Fibroblast of peridontal ligament (primary cell): ENCODE results near the gene RPGRIP1.
A peak's percentile ranks its signal among the peaks of the same experiment; 100 is the strongest.
"Not testable (repeated sequence)": the region's sequence is repeated elsewhere in the genome, so short reads cannot be mapped to it uniquely, and the experiment has no call there.

Experiments used
- DNase-seq: peaks from one replicate; pipeline ENCODE4 v3.0.0-alpha.2; 2010; ENCODE audit errors: extremely low read depth

Gene RPGRIP1

DNA sequence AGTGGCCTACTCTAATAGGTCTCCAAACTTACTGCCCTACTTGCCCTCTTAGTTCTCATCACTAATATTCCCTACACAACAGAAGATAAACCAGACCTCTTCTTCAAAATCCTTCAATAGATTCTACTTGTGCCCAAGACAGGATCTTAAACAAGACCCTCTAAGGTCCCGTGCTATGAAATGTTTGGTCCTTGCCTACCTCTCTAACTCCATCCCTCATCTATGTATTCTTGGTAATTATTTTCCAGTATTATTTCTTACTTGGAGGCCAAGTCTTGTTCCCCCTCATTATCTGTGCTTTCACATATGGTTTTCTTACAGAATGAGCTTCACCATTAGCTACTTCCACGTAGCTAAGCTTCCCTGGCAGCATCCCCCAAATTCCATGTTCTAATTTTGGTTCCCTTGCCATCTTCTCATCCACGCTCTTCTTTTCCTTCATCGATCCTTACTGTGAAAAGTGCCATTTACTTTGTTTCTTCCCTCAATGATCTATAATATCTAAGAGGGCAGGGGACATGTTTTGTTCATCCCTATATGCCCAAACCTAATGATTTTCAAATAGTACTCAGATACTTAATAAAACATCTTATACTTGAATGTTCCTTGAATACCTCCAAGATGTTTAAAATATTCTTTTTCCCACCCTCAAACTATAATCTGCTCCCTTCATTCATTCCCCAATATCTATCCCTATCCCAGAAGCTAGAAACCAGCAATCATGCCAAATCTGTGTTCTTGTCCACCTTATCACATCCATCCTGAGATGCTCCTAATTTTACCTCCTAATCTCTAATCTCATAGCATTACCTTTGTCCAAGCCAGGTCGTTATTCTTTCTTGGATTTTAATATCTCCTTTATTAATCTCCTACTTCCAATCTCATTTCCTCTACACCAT, 20.7 kb upstream of the RPGRIP1 start:
- DNase-seq, result no peak

DNA sequence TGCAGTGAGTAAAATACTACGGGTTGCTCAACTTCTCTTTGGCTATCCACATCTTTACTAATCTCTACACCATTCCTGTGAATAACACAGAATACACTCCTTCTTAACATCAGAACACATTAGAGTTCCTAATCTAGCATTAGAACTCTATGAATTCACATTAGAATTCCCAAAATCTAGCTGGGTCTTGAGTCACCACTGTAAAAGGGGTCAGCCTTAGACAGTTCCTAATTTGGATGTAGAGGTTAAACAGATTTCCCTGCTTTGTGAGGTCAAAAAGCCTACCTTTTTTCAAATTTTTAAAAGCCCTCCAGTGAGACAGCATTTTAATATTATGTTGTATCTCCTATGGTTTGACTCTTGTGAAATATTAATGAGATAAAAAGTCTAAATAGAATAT, 18.1 kb upstream of the RPGRIP1 start:
- no peak for DNase-seq

DNA sequence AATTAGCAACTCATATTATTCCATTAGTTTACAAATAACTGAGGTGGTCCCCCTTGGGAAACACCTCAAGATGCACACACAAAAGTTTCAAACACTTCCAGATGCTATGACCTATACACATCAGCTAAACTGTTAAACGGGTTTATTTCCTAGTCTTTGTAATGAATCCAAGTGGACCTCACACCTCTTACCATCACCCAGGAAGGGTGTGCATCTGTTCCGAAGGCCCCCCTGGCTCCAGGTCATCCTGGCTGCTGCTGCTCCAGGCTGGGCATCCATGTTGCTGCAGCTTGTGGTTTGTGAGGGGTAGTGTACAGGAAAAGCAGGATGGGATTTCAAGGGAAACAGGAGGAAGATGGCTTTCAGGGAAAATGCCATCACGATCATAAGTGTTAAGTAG, 17.5 kb upstream of the RPGRIP1 start:
- DNase-seq, result no peak

DNA sequence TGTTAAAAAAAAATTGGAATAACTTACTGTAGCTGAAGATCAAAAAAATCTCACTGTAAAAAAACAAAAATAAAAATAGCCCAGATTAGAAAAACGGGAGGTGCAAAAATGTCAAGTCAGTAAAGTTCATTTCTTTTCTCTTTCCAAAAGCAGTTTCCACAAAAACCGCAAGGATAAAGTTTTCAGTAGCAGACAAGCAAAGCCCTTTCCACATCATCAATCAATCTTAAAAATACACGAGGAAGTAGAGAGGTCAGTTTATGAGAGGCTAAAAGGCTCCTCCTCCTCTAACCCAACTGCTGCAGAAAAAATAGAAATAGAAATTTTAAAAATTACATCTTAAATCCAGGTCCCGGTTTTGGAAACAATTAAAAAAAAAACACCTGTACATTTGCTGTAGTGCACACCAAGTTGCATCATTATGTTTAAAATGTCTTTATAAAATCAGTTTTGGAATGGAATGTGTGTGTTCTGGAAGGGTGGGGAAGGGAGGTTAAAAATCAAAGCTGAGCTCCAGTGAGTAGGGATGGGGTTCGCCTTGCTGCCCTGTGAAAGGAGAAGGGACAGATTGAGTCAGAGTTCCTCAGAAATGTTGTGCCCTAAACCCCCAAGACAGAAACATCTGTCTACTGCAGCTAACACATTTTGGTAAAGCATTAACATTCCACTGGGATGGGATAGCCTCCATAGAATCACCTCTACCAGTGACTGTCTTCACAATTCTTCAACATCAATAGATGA, 16.4 kb upstream of the RPGRIP1 start:
- DNase-seq, result peak; percentile 51

DNA sequence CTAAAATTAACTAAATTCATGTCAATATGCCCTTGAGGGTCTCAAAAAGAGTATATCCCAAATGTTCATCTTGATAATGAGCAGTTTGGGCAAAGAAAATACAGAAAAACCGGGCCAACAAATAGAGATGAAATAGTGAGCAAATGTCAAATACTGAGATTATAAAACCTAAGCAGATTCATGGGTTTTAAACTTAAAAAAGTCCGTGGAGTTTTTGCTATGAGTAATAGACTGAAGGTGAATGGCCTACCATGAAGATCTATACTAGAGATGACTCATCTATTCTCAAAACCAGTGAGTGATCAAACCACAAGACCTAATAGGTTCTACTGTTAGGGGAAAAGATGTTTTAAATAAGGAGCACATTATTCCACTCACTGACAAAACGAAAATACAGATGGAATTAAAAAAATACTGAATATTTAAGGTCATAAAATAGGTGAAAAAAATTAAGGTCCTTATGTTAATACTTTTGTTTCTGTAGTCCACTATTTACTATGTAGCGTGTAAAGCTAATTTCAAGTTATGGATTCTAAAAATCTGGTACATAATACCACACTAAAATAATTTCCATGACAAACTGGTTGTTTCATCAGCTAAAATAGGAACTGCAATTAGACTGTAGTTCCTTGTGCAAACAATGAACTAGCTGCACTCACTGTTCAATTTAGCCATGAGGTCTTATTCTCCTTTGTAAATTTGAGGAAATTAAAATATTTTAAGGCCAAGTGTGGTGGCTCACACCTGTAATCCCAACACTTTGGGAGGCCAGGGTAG, 15.7 kb upstream of the RPGRIP1 start:
- DNase-seq, result peak; percentile 83

DNA sequence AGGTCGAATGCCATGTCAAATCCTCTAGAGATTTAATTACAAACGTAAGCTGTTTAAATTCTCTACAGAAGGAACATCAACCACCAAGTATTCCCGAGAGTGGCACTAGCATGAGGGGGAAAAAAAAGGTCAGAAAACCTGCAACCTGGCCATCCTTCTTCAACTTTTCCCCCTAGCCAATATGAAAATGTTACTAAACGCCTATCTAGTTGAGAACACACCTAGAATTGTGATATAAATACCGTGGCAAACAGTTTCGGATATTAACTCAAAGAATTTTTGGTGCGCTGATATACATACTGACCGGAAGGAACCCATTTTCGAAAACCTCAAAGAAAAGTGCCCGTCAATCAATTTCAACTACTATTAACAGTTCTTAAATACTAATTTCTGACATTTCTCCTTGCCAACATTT, 12.4 kb upstream of the RPGRIP1 start:
- DNase-seq, result peak; percentile 48

DNA sequence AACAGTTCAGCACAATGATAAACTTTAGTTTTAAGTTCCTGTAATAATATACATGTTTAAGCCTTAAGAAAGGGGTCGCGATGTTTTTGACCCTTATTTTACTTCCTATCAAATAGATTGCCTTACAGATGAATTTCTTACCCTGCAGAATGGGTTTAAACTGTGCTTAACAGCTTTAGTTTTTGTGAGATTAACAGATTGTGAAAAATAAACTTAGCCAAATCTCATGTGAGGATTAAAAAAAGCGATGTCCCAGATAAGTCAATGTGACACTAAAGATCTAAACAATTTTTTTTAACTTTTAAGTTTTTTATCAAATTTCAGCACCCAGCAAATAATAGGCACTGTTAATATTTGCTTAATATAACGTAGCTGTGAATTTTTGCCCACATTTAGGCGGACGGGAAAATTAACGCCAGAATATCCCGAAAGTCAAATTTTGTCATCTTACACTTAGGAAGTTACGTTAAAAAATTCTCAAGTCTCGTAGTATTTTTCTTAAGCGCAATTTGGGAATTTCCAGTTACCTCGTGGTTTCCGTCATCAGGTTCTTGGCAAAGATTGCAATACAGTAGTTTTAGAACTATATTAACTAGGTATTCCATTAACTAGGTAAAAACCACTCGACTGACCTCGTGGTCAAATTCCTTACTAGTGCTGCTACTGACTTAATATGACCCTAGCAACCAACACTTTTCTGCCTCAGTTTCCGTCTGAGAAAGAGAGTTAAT, 11.8 kb upstream of the RPGRIP1 start:
- peak; percentile 52 for DNase-seq

DNA sequence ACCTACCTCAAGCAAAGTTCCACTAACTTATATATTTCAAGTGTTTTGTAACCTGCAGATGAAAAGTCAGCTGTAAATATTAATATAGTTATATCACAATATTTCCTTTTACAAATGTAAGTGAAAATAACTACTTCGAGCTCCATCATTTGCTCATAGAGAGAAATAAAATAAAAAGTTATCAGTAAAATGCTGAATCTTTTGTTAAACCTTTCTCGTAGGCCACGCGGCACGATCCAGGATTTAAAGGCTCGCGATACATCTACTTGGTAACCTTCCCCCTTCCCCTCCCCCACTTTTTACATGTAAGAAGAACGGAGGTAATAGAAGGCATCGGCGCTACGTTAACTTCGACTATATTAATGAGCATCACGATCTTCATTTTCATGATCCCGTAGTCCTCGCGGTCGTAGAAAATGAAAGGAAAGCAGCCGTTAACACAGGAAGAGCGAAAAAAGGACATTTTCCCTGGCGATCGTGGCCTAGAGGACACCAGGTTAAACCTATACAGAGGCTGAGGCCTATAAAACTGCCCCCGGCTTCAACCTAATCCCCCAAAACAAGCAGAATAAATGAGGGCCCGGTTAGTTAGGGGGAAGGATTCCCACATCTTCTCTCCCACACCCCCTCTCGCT, 11.1 kb upstream of the RPGRIP1 start:
- peak; percentile 74 for DNase-seq

DNA sequence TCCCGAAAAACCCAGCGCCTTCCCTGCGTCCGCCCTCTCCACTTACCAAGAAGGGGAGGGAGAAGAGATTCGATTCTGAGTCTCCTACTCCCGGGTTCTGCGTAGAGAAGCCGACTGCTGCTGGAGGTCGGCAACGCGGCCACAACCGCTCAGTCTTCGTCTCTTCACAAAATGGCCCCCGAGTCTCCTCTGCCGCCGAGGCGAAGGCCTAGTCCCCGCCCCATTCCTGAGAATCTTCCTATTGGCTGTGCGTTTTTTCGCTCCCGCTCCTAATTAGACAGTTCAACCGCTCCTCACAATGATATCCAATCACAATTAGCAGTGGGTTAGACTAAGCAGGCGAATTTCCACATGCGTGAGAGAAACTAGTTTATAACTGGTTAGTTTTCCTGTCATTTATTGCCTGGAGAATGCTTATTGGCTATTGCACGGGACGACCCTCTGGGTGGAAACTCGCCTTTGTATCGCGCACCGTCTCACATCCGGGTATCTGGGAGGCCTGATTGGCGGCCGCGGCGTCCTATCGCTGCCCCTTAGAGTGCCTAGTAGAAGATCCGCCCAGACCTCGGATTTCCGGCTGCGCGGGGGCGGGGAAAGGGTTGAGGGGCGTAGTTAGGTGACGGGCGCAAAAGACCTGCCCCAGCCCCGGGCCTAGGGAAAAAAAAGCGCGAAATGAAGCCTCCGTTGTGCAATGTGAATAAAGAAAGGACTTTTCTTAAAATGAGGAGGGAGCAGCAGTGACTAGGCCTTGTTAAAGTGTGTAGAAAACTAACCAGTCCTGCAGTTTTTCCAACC, 10.4 kb upstream of the RPGRIP1 start, which contains the start of gene HNRNPC:
HNRNPC (minus strand) TSS at position 191 of the 795 bp plus-strand sequence. CDS start 35,249 bp downstream, outside the sequence.
- DNase-seq, result peak; percentile 100

DNA sequence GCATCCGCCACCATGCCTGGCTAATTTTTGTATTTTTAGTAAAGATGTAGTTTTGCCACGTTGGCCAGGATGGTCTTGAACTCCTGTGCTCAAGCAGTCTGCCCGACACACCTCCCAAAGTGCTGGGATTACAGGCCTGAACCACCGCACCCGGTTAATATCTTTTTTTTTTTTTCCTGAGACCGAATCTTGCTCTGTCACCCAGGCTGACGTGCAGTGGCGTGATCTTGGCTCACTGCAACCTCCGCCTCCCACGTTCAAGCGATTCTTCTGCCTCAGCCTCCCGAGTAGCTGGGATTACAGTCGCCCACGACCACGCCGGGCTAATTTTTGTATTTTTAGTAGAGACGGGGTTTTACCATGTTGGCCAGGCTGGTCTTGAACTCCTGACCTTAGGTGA, 7.2 kb upstream of the RPGRIP1 start:
- DNase-seq, result not testable (repeated sequence)

DNA sequence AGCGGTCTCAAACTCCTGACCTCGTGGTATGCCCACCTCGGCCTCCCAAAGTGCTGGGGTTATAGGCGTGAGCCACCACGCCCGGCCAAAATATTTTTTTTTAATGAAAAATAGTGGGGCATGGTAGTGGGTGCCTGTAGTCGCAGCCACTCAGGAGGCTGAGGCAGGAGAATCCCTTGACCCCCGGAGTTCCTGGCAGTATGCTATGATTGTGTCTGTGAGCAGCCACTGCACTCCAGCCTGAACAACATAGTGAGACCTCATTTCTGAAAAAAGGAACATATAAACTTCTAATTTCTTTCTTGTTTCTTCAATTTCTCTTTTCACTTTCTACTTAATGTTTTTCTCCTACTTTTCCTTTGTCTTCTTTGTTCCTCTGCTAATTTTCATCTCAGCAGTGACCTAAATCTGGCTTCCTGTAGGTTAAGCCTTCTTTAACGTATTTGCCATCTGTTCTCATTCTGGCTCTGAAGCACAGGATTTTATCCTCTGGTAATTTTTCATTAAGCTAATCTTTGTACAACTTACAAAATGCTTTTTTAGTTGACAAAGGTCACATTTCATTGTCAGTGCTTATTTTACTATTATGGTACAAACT, 4.5 kb upstream of the RPGRIP1 start:
- no peak for DNase-seq

DNA sequence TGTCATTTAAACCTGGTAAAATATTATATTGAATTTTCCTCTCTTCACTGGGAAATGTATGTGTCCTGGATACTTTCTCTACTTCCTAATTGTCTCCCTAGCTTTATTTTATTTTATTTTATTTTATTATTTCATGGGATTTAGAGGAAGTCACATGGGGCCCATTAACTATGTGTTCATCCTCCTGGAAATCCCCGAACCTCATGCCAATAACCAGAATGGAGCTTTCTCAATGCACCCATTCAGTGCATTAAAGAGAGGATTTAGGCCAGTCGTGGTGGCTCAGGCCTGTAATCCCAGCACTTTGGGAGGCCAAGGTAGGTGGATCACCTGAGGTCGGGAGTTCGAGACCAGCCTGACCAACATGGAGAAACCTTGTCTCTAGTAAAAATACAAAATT, 1.3 kb upstream of the RPGRIP1 start:
- no peak for DNase-seq

DNA sequence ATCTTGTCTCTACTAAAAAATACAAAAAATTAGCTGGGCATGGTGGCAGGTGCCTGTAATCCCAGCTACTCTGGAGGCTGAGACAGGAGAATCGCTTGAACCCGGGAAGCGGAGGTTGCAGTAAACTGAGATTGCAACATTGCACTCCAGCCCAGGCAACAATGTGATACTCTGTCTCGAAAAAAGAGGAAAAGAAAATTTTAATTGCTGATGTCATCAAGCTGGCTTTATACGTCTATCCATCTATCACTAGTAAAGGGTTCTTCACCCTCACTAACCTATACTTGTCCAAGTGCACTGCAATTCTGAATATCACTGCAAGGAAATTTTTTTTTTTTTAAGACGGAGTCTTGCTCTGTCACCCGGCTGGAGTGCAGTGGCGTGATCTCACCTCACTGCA, 2.0 kb downstream of the RPGRIP1 start:
- DNase-seq, result not testable (repeated sequence)

DNA sequence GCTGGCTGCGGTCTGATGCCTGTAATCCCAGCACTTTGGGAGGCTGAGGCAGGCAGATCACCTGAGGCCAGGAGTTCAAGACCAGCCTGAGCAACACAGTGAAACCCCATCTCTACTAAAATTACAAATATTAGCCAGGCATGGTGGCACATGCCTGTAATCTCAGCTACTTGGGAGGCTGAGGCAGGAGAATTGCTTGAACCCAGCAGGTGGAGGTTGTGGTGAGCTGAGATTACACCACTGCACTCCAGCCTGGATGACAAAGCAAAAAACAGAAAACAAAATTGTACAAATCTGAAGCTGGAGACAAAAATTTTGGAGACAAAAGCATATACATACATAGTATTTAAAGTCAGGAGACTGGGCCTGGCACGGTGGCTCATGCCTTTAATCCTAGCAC, 6.6 kb downstream of the RPGRIP1 start:
- not testable (repeated sequence) for DNase-seq

DNA sequence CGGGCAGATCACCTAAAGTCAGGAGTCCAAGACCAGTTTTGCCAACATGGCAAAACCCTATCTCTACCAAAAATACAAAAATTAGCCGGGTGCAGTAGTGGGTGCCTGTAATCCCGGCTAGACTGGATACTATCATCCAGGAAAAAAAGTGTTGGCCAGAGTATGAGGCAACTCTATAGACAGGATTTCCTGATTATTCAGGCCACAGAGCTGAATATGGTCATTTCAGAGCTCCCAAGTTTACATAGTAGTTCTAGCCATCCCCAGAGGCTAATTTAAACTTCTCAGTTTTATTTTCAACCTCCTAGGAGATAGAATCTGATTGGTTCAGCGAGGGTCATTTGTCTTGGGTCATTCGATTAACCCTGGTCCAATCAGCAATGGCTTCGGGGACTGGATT, 7.3 kb downstream of the RPGRIP1 start:
- no peak for DNase-seq

DNA sequence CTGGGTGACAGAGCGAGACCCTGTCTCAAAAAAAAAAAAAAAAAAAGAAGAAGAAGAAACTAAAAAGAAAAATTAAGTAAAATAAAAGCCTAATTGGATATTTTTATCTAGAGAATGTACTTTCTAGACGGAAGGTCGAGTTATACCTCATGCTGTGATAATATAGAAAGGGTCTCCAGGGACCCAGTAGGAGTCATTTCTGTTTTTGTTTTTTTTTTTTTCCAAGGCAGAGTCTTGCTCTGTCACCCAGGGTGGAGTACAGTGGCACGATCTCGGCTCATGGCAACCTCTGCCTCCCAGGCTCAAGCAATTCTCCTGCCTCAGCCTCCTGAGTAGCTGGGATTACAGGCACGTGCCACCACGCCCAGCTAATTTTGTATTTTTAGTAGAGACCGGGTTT, 14.1 kb downstream of the RPGRIP1 start:
- DNase-seq, result not testable (repeated sequence)

DNA sequence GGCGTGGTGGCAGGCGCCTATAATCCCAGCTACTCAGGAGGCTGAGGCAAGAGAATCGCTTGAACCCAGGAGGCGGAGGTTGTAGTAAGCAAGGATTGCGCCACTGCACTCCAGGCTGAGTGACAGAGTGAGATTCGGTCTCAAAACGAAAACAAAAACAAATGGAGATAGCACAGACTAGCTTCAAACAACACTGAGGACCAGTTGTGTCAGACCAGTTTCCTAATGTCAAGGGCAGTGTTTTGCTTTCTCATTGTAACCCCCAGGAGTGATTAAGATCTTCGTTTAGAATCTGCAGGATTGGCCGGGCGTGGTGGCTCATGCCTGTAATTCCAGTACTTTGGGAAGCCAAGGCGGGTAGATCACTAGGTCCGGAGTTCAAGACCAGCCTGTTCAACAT, 18.5 kb downstream of the RPGRIP1 start:
- no peak for DNase-seq

DNA sequence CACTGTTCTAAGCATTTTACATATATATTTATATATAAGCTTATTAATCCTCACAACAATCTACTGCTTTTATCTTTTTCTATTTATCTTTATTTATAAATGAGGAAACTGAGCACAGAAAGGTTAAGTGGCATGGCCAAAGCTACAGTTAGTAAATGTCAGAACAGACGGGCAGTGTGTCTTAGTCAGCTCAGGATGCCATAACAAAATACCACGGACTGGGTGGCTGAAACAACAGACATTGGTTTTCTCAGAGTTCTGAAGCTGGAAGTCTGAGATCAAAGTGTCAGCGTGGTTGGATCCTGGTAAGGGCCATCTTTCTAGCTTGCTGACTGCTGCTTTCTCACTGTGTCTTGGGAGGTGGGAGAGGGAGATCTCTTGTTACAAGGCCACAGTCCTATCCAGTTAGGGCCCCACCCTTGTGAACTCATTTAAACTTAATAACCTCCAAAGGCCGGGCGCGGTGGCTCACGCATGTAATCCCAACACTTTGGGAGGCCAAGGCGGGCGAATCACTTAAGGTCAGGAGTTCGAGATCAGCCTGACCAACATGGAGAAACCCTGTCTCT, 19.8 kb downstream of the RPGRIP1 start:
- DNase-seq, result no peak

DNA sequence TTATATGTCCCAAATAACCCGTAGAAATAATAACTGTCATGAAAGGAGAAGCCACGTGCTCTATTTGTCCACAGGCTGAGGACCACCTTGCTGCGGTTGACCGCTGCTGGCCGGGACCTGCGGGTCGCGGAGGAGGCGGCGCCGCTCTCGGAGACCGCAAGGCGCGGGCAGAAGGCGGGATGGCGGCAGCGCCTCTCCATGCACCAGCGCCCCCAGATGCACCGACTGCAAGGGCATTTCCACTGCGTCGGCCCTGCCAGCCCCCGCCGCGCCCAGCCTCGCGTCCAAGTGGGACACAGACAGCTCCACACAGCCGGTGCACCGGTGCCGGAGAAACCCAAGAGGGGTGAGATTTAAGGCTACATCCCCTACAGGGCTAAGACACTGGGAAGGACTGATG, 21.0 kb downstream of the RPGRIP1 start:
- DNase-seq, result no peak
